ENCODE measurements around the gene PCDHGA2.
A peak's percentile ranks its signal among the peaks of the same experiment; 100 is the strongest.
"Not testable (repeated sequence)": the region's sequence is repeated elsewhere in the genome, so short reads cannot be mapped to it uniquely, and the experiment has no call there.

Gene PCDHGA2

DNA sequence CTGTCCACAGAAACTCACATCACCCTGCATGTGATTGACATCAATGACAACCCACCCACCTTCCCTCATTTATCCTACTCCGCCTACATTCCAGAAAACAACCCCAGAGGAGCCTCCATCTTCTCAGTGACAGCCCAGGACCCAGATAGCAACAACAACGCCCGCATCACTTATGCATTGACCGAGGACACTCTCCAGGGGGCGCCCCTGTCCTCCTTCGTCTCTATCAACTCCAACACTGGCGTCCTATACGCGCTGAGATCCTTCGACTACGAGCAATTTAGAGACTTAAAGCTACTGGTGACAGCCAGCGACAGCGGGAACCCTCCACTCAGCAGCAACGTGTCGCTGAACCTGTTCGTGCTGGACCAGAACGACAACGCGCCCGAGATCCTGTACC is 6.8 kb downstream of the PCDHGA2 start:
- H3K27ac ChIP-seq (ENCODE audit: insufficient read depth, low read length, poor library complexity, severe bottlenecking) = no peak overlapping the region
- DNase-seq = no peak
- no peaks in the 10 kb centered on the region for H3K9me3 ChIP-seq (ENCODE audit: control insufficient read depth, low read length)
- no peak overlapping the region for H3K4me3 ChIP-seq (ENCODE audit: insufficient read depth, low read depth, low read length, poor library complexity, severe bottlenecking)
- H3K4me1 ChIP-seq (ENCODE audit: control insufficient read depth, insufficient read depth, low read length, poor library complexity, severe bottlenecking) = no peaks in the 10 kb centered on the region
- H3K27me3 ChIP-seq (replicated peaks; ENCODE audit: control insufficient read depth, insufficient read depth, low read length, poor library complexity, severe bottlenecking) = peaks cover 12% of the 10 kb centered on the region
- H3K36me3 ChIP-seq (ENCODE audit: control insufficient read depth, insufficient read depth, low read length) = no peaks in the 10 kb centered on the region

DNA sequence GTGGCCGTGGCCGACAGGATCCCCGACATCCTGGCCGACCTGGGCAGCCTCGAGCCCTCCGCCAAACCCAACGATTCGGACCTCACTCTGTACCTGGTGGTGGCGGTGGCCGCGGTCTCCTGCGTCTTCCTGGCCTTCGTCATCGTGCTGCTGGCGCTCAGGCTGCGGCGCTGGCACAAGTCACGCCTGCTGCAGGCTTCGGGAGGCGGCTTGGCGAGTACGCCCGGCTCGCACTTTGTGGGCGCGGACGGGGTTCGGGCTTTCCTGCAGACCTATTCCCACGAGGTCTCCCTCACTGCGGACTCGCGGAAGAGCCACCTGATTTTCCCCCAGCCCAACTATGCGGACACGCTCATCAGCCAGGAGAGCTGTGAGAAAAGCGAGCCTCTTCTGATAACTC is 7.5 kb downstream of the PCDHGA2 start:
- H3K4me1 ChIP-seq (ENCODE audit: control insufficient read depth, insufficient read depth, low read length, poor library complexity, severe bottlenecking); H3K27ac ChIP-seq (ENCODE audit: insufficient read depth, low read length, poor library complexity, severe bottlenecking); H3K4me3 ChIP-seq (ENCODE audit: insufficient read depth, low read depth, low read length, poor library complexity, severe bottlenecking); H3K9me3 ChIP-seq (ENCODE audit: control insufficient read depth, low read length); H3K36me3 ChIP-seq (ENCODE audit: control insufficient read depth, insufficient read depth, low read length); DNase-seq: not testable (repeated sequence)
- peaks cover 12% of the 10 kb centered on the region for H3K27me3 ChIP-seq (replicated peaks; ENCODE audit: control insufficient read depth, insufficient read depth, low read length, poor library complexity, severe bottlenecking)

DNA sequence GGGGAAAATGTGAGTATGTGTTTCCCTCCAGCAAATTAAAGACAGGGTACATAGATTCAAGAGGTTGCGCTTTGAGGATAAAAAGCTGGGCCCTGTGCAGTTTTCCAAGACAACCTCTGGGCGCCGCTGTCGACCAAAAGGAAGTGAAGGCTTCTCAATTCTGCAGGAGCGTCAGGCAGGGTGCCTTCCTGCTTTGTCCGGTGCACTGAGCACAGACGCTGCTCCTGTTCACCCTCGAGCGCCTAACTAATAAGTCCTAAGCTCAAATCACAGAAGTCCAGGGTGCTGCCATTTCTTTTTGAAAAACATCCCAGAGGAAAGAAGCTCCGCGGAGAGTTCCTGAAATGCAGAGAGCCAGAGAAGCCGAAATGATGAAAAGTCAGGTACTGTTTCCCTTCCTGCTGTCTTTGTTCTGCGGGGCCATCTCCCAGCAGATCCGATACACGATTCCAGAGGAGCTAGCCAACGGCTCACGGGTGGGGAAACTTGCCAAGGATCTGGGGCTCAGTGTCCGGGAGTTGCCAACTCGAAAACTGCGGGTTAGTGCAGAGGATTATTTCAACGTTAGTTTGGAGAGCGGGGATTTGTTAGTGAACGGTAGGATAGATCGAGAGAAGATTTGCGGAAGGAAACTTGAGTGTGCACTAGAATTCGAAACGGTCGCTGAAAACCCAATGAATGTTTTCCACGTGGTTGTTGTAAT is 11.5 kb downstream of the PCDHGA2 start, which contains the start of gene PCDHGB1:
Gene PCDHGB1, plus strand, starts transcription at position 183 of the 703 bp plus-strand sequence. Its CDS starts 162 bp downstream, at position 345.
- Histone ChIP-seq H3K4me1 (ENCODE audit: control insufficient read depth, insufficient read depth, low read length, poor library complexity, severe bottlenecking) (no peaks in the 10 kb centered on the region), H3K27ac (ENCODE audit: insufficient read depth, low read length, poor library complexity, severe bottlenecking) (no peak within 1 kb of the TSS), H3K4me3 (ENCODE audit: insufficient read depth, low read depth, low read length, poor library complexity, severe bottlenecking) (no peak within 1 kb of the TSS), H3K9me3 (ENCODE audit: control insufficient read depth, low read length) (no peaks in the 10 kb centered on the region), H3K27me3 (replicated peaks; ENCODE audit: control insufficient read depth, insufficient read depth, low read length, poor library complexity, severe bottlenecking) (peaks cover 10% of the 10 kb centered on the region), H3K36me3 (ENCODE audit: control insufficient read depth, insufficient read depth, low read length) (no peaks in the 10 kb centered on the region)
- peak in 1 of 3 donors; percentile 12 for DNase-seq

DNA sequence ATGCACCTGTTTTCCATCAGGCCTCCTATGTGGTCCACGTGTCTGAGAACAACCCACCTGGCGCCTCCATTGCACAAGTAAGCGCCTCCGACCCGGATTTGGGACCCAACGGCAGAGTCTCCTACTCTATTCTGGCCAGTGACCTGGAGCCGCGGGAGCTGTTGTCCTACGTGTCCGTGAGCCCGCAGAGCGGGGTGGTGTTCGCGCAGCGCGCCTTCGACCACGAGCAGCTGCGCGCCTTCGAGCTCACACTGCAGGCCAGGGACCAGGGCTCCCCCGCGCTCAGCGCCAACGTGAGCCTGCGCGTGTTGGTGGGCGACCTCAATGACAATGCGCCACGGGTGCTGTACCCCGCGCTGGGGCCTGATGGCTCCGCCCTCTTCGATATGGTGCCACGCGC is 13.0 kb downstream of the PCDHGA2 start:
- Histone ChIP-seq H3K27ac (ENCODE audit: insufficient read depth, low read length, poor library complexity, severe bottlenecking) (no peak overlapping the region), H3K4me3 (ENCODE audit: insufficient read depth, low read depth, low read length, poor library complexity, severe bottlenecking) (no peak overlapping the region), H3K4me1 (ENCODE audit: control insufficient read depth, insufficient read depth, low read length, poor library complexity, severe bottlenecking) (no peaks in the 10 kb centered on the region), H3K9me3 (ENCODE audit: control insufficient read depth, low read length) (no peaks in the 10 kb centered on the region), H3K27me3 (replicated peaks; ENCODE audit: control insufficient read depth, insufficient read depth, low read length, poor library complexity, severe bottlenecking) (peaks cover 8% of the 10 kb centered on the region), H3K36me3 (ENCODE audit: control insufficient read depth, insufficient read depth, low read length) (no peaks in the 10 kb centered on the region)
- no peak for DNase-seq

DNA sequence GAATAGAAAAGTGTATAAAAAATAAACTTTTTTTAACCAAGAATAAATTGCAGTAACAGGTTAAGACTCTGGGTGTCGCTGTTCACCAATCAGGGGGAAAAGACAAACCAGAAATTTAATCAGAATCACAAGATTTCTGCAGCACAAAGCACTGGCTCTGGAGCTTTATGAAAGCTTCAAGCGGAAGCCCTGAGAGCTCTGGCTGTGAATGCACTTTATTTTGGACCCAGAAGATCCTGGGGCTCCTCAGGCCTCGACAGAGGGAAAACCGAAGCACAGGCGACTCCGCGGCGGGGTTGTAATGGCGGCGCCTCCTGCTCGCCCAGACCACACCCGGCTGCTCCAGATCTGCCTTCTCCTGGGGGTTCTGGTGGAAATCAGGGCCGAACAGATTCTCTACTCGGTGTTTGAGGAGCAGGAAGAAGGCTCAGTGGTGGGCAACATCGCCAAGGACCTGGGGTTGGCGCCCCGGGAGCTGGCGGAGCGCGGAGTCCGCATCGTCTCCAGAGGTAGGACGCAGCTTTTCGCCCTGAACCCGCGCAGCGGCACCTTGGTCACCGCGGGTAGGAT is 16.4 kb downstream of the PCDHGA2 start, which contains the start of gene PCDHGA4:
Gene PCDHGA4, plus strand, starts transcription at position 122 of the 570 bp plus-strand sequence. Its CDS starts 87 bp downstream, at position 209.
- H3K27me3 ChIP-seq (replicated peaks; ENCODE audit: control insufficient read depth, insufficient read depth, low read length, poor library complexity, severe bottlenecking) = peaks cover 5% of the 10 kb centered on the region

DNA sequence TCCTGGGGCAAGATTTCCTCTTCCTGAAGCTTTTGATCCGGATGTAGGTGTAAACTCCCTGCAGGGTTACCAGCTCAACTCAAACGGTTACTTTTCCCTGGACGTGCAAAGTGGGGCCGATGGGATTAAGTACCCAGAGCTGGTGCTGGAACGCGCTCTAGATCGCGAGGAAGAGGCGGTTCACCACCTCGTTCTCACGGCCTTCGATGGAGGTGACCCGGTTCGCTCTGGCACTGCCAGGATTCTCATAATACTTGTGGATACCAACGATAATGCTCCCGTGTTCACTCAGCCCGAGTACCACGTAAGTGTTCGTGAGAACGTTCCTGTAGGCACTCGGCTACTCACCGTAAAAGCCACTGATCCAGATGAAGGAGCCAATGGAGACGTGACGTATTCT is 17.1 kb downstream of the PCDHGA2 start:
- no peak overlapping the region for H3K27ac ChIP-seq (ENCODE audit: insufficient read depth, low read length, poor library complexity, severe bottlenecking)
- no peak overlapping the region for H3K4me3 ChIP-seq (ENCODE audit: insufficient read depth, low read depth, low read length, poor library complexity, severe bottlenecking)
- no peaks in the 10 kb centered on the region for H3K4me1 ChIP-seq (ENCODE audit: control insufficient read depth, insufficient read depth, low read length, poor library complexity, severe bottlenecking)
- H3K36me3 ChIP-seq (ENCODE audit: control insufficient read depth, insufficient read depth, low read length) = no peaks in the 10 kb centered on the region
- H3K9me3 ChIP-seq (ENCODE audit: control insufficient read depth, low read length) = no peaks in the 10 kb centered on the region
- no peak for DNase-seq
- peaks cover 5% of the 10 kb centered on the region for H3K27me3 ChIP-seq (replicated peaks; ENCODE audit: control insufficient read depth, insufficient read depth, low read length, poor library complexity, severe bottlenecking)

More for the DNA sequence above, 16.4 kb downstream of the PCDHGA2 start, which contains the start of gene PCDHGA4:
- H3K4me1 ChIP-seq (ENCODE audit: control insufficient read depth, insufficient read depth, low read length, poor library complexity, severe bottlenecking) = no peaks in the 10 kb centered on the region
- H3K9me3 ChIP-seq (ENCODE audit: control insufficient read depth, low read length) = no peaks in the 10 kb centered on the region
- DNase-seq = no peak
- no peak within 1 kb of the TSS for H3K27ac ChIP-seq (ENCODE audit: insufficient read depth, low read length, poor library complexity, severe bottlenecking)
- no peaks in the 10 kb centered on the region for H3K36me3 ChIP-seq (ENCODE audit: control insufficient read depth, insufficient read depth, low read length)
- peak within 1 kb of the TSS; percentile 13 for H3K4me3 ChIP-seq (ENCODE audit: insufficient read depth, low read depth, low read length, poor library complexity, severe bottlenecking)

DNA sequence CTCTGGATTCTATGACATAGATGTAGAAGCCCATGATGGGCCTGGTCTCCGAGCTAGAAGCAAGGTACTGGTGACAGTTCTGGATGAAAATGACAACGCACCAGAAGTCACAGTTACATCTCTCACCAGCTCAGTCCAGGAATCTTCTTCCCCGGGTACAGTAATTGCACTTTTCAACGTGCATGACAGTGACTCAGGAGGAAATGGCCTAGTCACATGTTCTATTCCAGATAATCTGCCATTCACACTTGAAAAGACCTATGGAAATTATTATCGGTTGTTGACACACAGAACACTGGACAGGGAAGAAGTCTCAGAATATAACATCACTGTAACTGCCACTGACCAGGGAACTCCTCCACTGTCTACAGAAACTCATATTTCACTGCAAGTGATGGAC is 17.6 kb downstream of the PCDHGA2 start:
- Histone ChIP-seq H3K9me3 (ENCODE audit: control insufficient read depth, low read length) (no peaks in the 10 kb centered on the region), H3K4me1 (ENCODE audit: control insufficient read depth, insufficient read depth, low read length, poor library complexity, severe bottlenecking) (no peaks in the 10 kb centered on the region), H3K27ac (ENCODE audit: insufficient read depth, low read length, poor library complexity, severe bottlenecking) (no peak overlapping the region), H3K4me3 (ENCODE audit: insufficient read depth, low read depth, low read length, poor library complexity, severe bottlenecking) (no peak overlapping the region), H3K36me3 (ENCODE audit: control insufficient read depth, insufficient read depth, low read length) (no peaks in the 10 kb centered on the region), H3K27me3 (replicated peaks; ENCODE audit: control insufficient read depth, insufficient read depth, low read length, poor library complexity, severe bottlenecking) (peaks cover 5% of the 10 kb centered on the region)
- DNase-seq = no peak

DNA sequence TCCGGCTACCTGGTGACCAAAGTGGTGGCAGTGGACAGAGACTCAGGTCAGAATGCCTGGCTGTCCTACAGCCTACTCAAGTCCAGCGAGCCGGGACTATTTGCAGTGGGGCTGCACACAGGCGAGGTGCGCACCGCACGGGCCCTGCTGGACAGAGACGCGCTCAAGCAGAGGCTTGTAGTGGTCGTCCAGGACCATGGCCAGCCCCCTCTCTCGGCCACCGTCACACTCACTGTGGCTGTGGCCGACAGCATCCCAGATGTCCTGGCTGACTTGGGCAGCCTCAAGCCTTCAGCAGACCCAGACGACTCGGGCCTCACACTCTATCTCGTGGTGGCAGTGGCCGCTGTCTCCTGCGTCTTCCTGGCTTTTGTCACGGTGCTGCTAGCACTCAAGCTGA is 18.4 kb downstream of the PCDHGA2 start:
- DNase-seq = no peak
- Histone ChIP-seq H3K4me1 (ENCODE audit: control insufficient read depth, insufficient read depth, low read length, poor library complexity, severe bottlenecking) (no peaks in the 10 kb centered on the region), H3K27ac (ENCODE audit: insufficient read depth, low read length, poor library complexity, severe bottlenecking) (no peak overlapping the region), H3K4me3 (ENCODE audit: insufficient read depth, low read depth, low read length, poor library complexity, severe bottlenecking) (no peak overlapping the region), H3K36me3 (ENCODE audit: control insufficient read depth, insufficient read depth, low read length) (no peaks in the 10 kb centered on the region), H3K9me3 (ENCODE audit: control insufficient read depth, low read length) (no peaks in the 10 kb centered on the region), H3K27me3 (replicated peaks; ENCODE audit: control insufficient read depth, insufficient read depth, low read length, poor library complexity, severe bottlenecking) (peaks cover 5% of the 10 kb centered on the region)

DNA sequence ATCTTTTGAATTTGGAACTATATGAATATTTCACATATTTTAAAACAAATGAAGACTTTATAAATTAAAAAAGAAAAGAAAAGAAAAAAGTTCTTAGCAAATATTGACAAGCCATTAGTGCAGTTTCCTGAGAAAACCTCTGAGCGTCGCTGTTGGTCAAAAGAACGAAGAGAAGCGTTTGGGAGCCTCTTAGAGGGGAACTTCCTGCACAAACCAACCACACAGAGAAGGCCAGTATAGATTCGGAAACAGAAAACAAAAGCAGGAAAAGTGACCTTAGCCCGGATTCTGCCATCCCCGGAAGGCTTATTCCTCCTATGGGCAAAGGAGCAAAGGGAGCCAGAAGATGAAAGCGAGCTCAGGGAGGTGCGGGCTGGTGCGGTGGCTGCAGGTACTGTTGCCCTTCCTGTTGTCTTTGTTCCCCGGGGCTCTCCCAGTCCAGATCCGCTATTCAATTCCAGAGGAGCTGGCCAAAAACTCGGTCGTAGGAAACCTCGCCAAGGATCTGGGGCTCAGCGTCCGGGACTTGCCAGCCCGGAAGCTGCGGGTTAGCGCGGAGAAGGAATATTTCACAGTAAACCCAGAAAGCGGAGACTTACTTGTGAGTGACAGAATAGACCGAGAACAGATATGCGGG is 21.3 kb downstream of the PCDHGA2 start, which contains the start of gene PCDHGB2:
Gene PCDHGB2, plus strand, starts transcription at position 205 of the 637 bp plus-strand sequence. Its CDS starts 142 bp downstream, at position 347.
- DNase-seq = no peak
- Histone ChIP-seq H3K9me3 (ENCODE audit: control insufficient read depth, low read length) (no peaks in the 10 kb centered on the region), H3K36me3 (ENCODE audit: control insufficient read depth, insufficient read depth, low read length) (no peaks in the 10 kb centered on the region), H3K4me1 (ENCODE audit: control insufficient read depth, insufficient read depth, low read length, poor library complexity, severe bottlenecking) (no peaks in the 10 kb centered on the region), H3K27ac (ENCODE audit: insufficient read depth, low read length, poor library complexity, severe bottlenecking) (no peak within 1 kb of the TSS), H3K27me3 (replicated peaks; ENCODE audit: control insufficient read depth, insufficient read depth, low read length, poor library complexity, severe bottlenecking) (peaks cover 4% of the 10 kb centered on the region), H3K4me3 (ENCODE audit: insufficient read depth, low read depth, low read length, poor library complexity, severe bottlenecking) (peak within 1 kb of the TSS; percentile 26)

DNA sequence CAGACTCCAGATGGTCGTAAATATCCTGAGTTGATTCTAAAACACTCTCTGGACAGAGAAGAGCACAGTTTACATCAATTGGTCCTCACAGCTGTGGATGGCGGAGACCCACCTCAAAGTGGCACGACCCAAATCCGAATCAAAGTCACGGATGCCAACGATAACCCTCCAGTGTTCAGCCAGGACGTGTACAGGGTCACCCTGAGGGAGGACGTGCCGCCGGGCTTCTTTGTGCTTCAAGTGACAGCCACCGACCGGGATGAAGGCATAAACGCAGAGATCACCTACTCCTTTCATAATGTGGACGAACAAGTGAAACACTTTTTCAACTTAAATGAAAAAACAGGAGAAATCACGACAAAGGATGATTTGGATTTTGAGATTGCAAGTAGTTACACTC is 22.1 kb downstream of the PCDHGA2 start:
- Histone ChIP-seq H3K27me3 (replicated peaks; ENCODE audit: control insufficient read depth, insufficient read depth, low read length, poor library complexity, severe bottlenecking) (peaks cover 10% of the 10 kb centered on the region), H3K9me3 (ENCODE audit: control insufficient read depth, low read length) (no peaks in the 10 kb centered on the region)

More for the DNA sequence above, 22.1 kb downstream of the PCDHGA2 start:
- H3K27ac ChIP-seq (ENCODE audit: insufficient read depth, low read length, poor library complexity, severe bottlenecking) = no peak overlapping the region
- no peaks in the 10 kb centered on the region for H3K4me1 ChIP-seq (ENCODE audit: control insufficient read depth, insufficient read depth, low read length, poor library complexity, severe bottlenecking)
- no peak overlapping the region for H3K4me3 ChIP-seq (ENCODE audit: insufficient read depth, low read depth, low read length, poor library complexity, severe bottlenecking)
- no peaks in the 10 kb centered on the region for H3K36me3 ChIP-seq (ENCODE audit: control insufficient read depth, insufficient read depth, low read length)
- DNase-seq = no peak
